Right cardiac atrium (tissue), 5 donors: ENCODE data around the gene ACER1. TPM values are rescaled to one million over a fixed set of nuclear protein-coding genes. Genes with fewer than 3 reads are reported as not detected.

ENCODE experiments used
- ATAC-seq, 2 donors: fragments of 200-7000 bp; cut with Tn5 transposase; one replicate each; pipeline versions ENCODE4 v1.8.0 to v1.9.1; 2020; ENCODE audit warnings: moderate library complexity in 2 of 2, mild to moderate bottlenecking in 1 of 2
- DNase-seq, 3 donors: peaks; one replicate each; pipeline ENCODE4 v3.0.0-alpha.2; 2020
- H3K27ac ChIP-seq: one replicate; pipeline ENCODE4 v1.5.1; 2013; ENCODE audit warnings: mild to moderate bottlenecking, low read length, control low read depth, moderate library complexity
- H3K27me3 ChIP-seq: one replicate; pipeline ENCODE4 v1.6.1; 2013; ENCODE audit not compliant: control insufficient read depth, insufficient read depth
- H3K4me1 ChIP-seq: one replicate; pipeline ENCODE4 v1.6.1; 2013; ENCODE audit warnings: low read length; ENCODE audit not compliant: control insufficient read depth, insufficient read depth
- H3K4me3 ChIP-seq: one replicate; pipeline ENCODE4 v1.5.1; 2013; ENCODE audit warnings: low read length, control low read depth
- H3K9me3 ChIP-seq: one replicate; pipeline ENCODE4 v1.6.1; 2013; ENCODE audit warnings: low read length; ENCODE audit not compliant: control insufficient read depth
- WGBS: extraction: QIAGEN DNeasy Blood & Tissue Kit; methylation state at CpG from one replicate; pipeline ENCODE4 v1.1.7; 2013; 5-methylcytosine and 5-hydroxymethylcytosine counted together
- intact Hi-C, 4 donors: fragments of 100-400 bp; cut with DNase I; formaldehyde crosslinking; loops; one replicate each; pipeline versions ENCODE4 v1.11.0 to v1.14.0; 2022 to 2023
- polyA plus RNA-seq: library from polyadenylated mRNA; stranded (reverse); fragments of 200-250 nt; gene quantifications from one replicate; pipeline ENCODE4 v1.2.3, GENCODE V29; 2013
- total RNA-seq, 4 donors: library from RNA; stranded (reverse); fragmentation: NEBNext Ultra II Directional; extraction: Animal tissue kit (Norgen Biotek cat#: 25700); gene quantifications; one replicate each; pipeline ENCODE4 v1.2.1, GENCODE V29; 2021
- donor health status: healthy with polysubstance abuse.
- donor health status: DM: no; HTN: yes; CAD: no.
- donor health status: DM: no; HTN: no; CAD: no.
- donor health status: DM: no; HTN: yes; CAD: no; lungs with severe emphysema.
- donor health status: DM: yes; HTN: yes; CAD: no.

The ACER1 gene
- total and polyA plus RNA-seq, 5 donors, result not detected

GRCh38 chr19:6267552-6268381 is 65.6 kb downstream of the ACER1 start:
- H3K4me3 ChIP-seq, result no peak overlapping the region
- H3K4me1 ChIP-seq, result peaks cover 16% of the 10 kb centered on the region
- no peak for DNase-seq
- no peaks in the 10 kb centered on the region for H3K9me3 ChIP-seq
- ATAC-seq, result no peak
- no peak overlapping the region for H3K27ac ChIP-seq
- 85% methylated on average over 17 of the region's 17 CpGs for WGBS
- H3K27me3 ChIP-seq, result no peaks in the 10 kb centered on the region
- intact Hi-C loops, result no loop called here

GRCh38 chr19:6264803-6265202 is 68.6 kb downstream of the ACER1 start:
- intact Hi-C loops, result no loop called here
- ATAC-seq, result no peak
- no peaks in the 10 kb centered on the region for H3K9me3 ChIP-seq
- DNase-seq, result no peak
- H3K27ac ChIP-seq, result no peak overlapping the region
- peaks cover 7% of the 10 kb centered on the region for H3K4me1 ChIP-seq
- no peak overlapping the region for H3K4me3 ChIP-seq
- 80% methylated on average over 4 of the region's 4 CpGs for WGBS
- no peaks in the 10 kb centered on the region for H3K27me3 ChIP-seq

- Histone ChIP-seq H3K4me3 (no peak overlapping the region), H3K27me3 (no peaks in the 10 kb centered on the region), H3K4me1 (peaks cover 7% of the 10 kb centered on the region), H3K27ac (no peak overlapping the region), H3K9me3 (no peaks in the 10 kb centered on the region)
- 66% methylated on average over 18 of the region's 18 CpGs for WGBS
- intact Hi-C loops, result no loop called here
- no peak for ATAC-seq
- no peak for DNase-seq
Observed at GRCh38 chr19:6263735-6264444, 69.5 kb downstream of the ACER1 start.

- ATAC-seq (no peak), DNase-seq (no peak)
- intact Hi-C loops, result no loop called here
- H3K4me1 ChIP-seq, result peaks cover 7% of the 10 kb centered on the region
- no peak overlapping the region for H3K27ac ChIP-seq
- H3K9me3 ChIP-seq, result no peaks in the 10 kb centered on the region
- no peak overlapping the region for H3K4me3 ChIP-seq
- H3K27me3 ChIP-seq, result no peaks in the 10 kb centered on the region
- WGBS, result 56% methylated on average over 12 of the region's 12 CpGs
Observed at GRCh38 chr19:6263306-6263705, 70.1 kb downstream of the ACER1 start.

- Histone ChIP-seq H3K4me1 (peaks cover 7% of the 10 kb centered on the region), H3K27ac (no peak overlapping the region), H3K4me3 (no peak overlapping the region), H3K27me3 (no peaks in the 10 kb centered on the region), H3K9me3 (no peaks in the 10 kb centered on the region)
- ATAC-seq, result no peak
- intact Hi-C loops, result no loop called here
- DNase-seq, result no peak
- 93% methylated on average over 11 of the region's 11 CpGs for WGBS
Observed at GRCh38 chr19:6262519-6262918, 70.9 kb downstream of the ACER1 start.

GRCh38 chr19:6261883-6262282 is 71.5 kb downstream of the ACER1 start:
- WGBS, result 63% methylated on average over 15 of the region's 15 CpGs
- H3K27me3 ChIP-seq, result no peaks in the 10 kb centered on the region
- intact Hi-C loops, result no loop called here
- ATAC-seq (no peak), DNase-seq (peak in 1 of 3 donors; percentile 62)
- H3K9me3 ChIP-seq, result no peaks in the 10 kb centered on the region
- H3K27ac ChIP-seq, result no peak overlapping the region
- no peak overlapping the region for H3K4me3 ChIP-seq
- peaks cover 7% of the 10 kb centered on the region for H3K4me1 ChIP-seq

- H3K27me3 ChIP-seq, result no peaks in the 10 kb centered on the region
- peaks cover 7% of the 10 kb centered on the region for H3K4me1 ChIP-seq
- WGBS, result 83% methylated on average over 30 of the region's 30 CpGs
- H3K9me3 ChIP-seq, result no peaks in the 10 kb centered on the region
- no peak overlapping the region for H3K27ac ChIP-seq
- DNase-seq, result peak in 2 of 3 donors; percentile 67 to 71
- no peak overlapping the region for H3K4me3 ChIP-seq
- intact Hi-C loops, result no loop called here
- ATAC-seq, result peak; percentile 46 to 59
Observed at GRCh38 chr19:6260912-6261650, 72.3 kb downstream of the ACER1 start.

GRCh38 chr19:6260376-6260775 is 73.0 kb downstream of the ACER1 start:
- intact Hi-C loops, result no loop called here

GRCh38 chr19:6259312-6259861 is 74.0 kb downstream of the ACER1 start:
- peak in 1 of 3 donors; percentile 65 for DNase-seq
- no peaks in the 10 kb centered on the region for H3K9me3 ChIP-seq
- intact Hi-C loops, result no loop called here
- H3K4me3 ChIP-seq, result no peak overlapping the region
- H3K27me3 ChIP-seq, result no peaks in the 10 kb centered on the region
- H3K4me1 ChIP-seq, result peaks cover 7% of the 10 kb centered on the region
- peak in 1 of 2 donors; percentile 8 for ATAC-seq
- no peak overlapping the region for H3K27ac ChIP-seq
- WGBS, result 60% methylated on average over 12 of the region's 12 CpGs

More at GRCh38 chr19:6260376-6260775, 73.0 kb downstream of the ACER1 start:
- no peak overlapping the region for H3K27ac ChIP-seq
- DNase-seq (no peak), ATAC-seq (peak in 1 of 2 donors; percentile 9)
- H3K9me3 ChIP-seq, result no peaks in the 10 kb centered on the region
- H3K27me3 ChIP-seq, result no peaks in the 10 kb centered on the region
- H3K4me3 ChIP-seq, result no peak overlapping the region
- 91% methylated on average over 9 of the region's 9 CpGs for WGBS
- H3K4me1 ChIP-seq, result peaks cover 7% of the 10 kb centered on the region

GRCh38 chr19:6258812-6259311 is 74.5 kb downstream of the ACER1 start:
- Histone ChIP-seq H3K9me3 (no peaks in the 10 kb centered on the region), H3K27ac (no peak overlapping the region), H3K4me1 (peaks cover 7% of the 10 kb centered on the region), H3K27me3 (no peaks in the 10 kb centered on the region), H3K4me3 (no peak overlapping the region)
- ATAC-seq, result peak in 1 of 2 donors; percentile 3
- no peak for DNase-seq
- intact Hi-C loops, result no loop called here
- 96% methylated on average over 15 of the region's 15 CpGs for WGBS
